Astrocyte (in vitro differentiated cells and primary cell): ENCODE data around the gene ABTB2.

ENCODE experiments used
- CTCF ChIP-seq: IDR thresholded peaks from 2 replicates; pipeline ENCODE4 v1.5.1; 2011; ENCODE audit warnings: low read depth, mild to moderate bottlenecking, inconsistent platforms, low read length, moderate library complexity; ENCODE audit not compliant: insufficient read depth
- EZH2 ChIP-seq: IDR thresholded peaks from 2 replicates; pipeline ENCODE4 v1.6.1; 2012; ENCODE audit warnings: mild to moderate bottlenecking, low read length, inconsistent platforms; ENCODE audit not compliant: insufficient read depth

GRCh38 chr11:34143048-34143447 is 214.8 kb downstream of the ABTB2 start:
- TF ChIP-seq CTCF (no peak), EZH2 (no peak)
